KBM-7 (cell line): Measurements from ENCODE around the gene STARD9.
"Not testable (repeated sequence)": the region's sequence is repeated elsewhere in the genome, so short reads cannot be mapped to it uniquely, and the experiment has no call there.

Source experiments
- DNase-seq: peaks from one replicate; pipeline ENCODE4 v3.0.0-alpha.2; 2015
- in situ Hi-C: fragments of 300-500 bp; cut with MboI; formaldehyde crosslinking; loops from 2 replicates; pipeline ENCODE4 v1.14.3; 2020; ENCODE audit warnings: low sequenced_read_pairs, low pct_unique_long_range_greater_than_20kb, mixed read lengths

Gene STARD9

GRCh38 chr15:42575188-42576039 lies at the start of gene STARD9:
STARD9 (plus strand) TSS chr15:42575606; CDS start chr15:42575716, 110 bp downstream.
- in situ Hi-C loops = no loop called here

GRCh38 chr15:42528970-42529369 lies 46.4 kb upstream of the STARD9 start:
- in situ Hi-C loops = no loop called here

More at GRCh38 chr15:42575188-42576039, at the start of gene STARD9:
- peak; percentile 99 for DNase-seq

GRCh38 chr15:42533246-42533645 lies 42.2 kb upstream of the STARD9 start:
- in situ Hi-C loops = no loop called here
- DNase-seq = no peak

More at GRCh38 chr15:42528970-42529369, 46.4 kb upstream of the STARD9 start:
- DNase-seq = no peak

GRCh38 chr15:42544853-42545629 lies 30.4 kb upstream of the STARD9 start:
- in situ Hi-C loops = no loop called here
- DNase-seq = peak; percentile 76

GRCh38 chr15:42547918-42548248 lies 27.5 kb upstream of the STARD9 start:
- in situ Hi-C loops = no loop called here
- DNase-seq = no peak

- DNase-seq = peak; percentile 92
- in situ Hi-C loops = no loop called here
Measured at GRCh38 chr15:42548249-42549031, 27.0 kb upstream of the STARD9 start, which contains the start of the genes HAUS2 and LRRC57. HAUS2 (plus strand) TSS chr15:42548838; CDS start chr15:42548873, 35 bp downstream. LRRC57 (minus strand) TSS chr15:42548793; CDS start chr15:42548434, 359 bp downstream.

- peak; percentile 84 for DNase-seq
- in situ Hi-C loops = no loop called here
Measured at GRCh38 chr15:42549032-42549491, 26.3 kb upstream of the STARD9 start.

- DNase-seq = peak; percentile 35
- in situ Hi-C loops = no loop called here
Measured at GRCh38 chr15:42549741-42550392, 25.5 kb upstream of the STARD9 start.

GRCh38 chr15:42553554-42553953 lies 21.9 kb upstream of the STARD9 start:
- in situ Hi-C loops = no loop called here

GRCh38 chr15:42556550-42557207 lies 18.7 kb upstream of the STARD9 start:
- DNase-seq, in situ Hi-C loops: not testable (repeated sequence)

More at GRCh38 chr15:42553554-42553953, 21.9 kb upstream of the STARD9 start:
- DNase-seq = no peak

GRCh38 chr15:42558739-42559138 lies 16.7 kb upstream of the STARD9 start:
- in situ Hi-C loops = no loop called here

GRCh38 chr15:42576040-42576594 lies 711 bp downstream of the STARD9 start:
- in situ Hi-C loops = no loop called here
- DNase-seq = peak; percentile 82

More at GRCh38 chr15:42558739-42559138, 16.7 kb upstream of the STARD9 start:
- DNase-seq = no peak

- in situ Hi-C loops = no loop called here
- no peak for DNase-seq
Measured at GRCh38 chr15:42576776-42577175, 1.4 kb downstream of the STARD9 start.

GRCh38 chr15:42577514-42578031 lies 2.2 kb downstream of the STARD9 start:
- DNase-seq = peak; percentile 45
- in situ Hi-C loops = no loop called here

GRCh38 chr15:42578984-42579537 lies 3.7 kb downstream of the STARD9 start:
- in situ Hi-C loops = no loop called here
- no peak for DNase-seq

- in situ Hi-C loops = no loop called here
- peak; percentile 87 for DNase-seq
Measured at GRCh38 chr15:42581272-42581730, 5.9 kb downstream of the STARD9 start.
